ENCODE measurements around the gene SCYL1.

Gene SCYL1

DNA sequence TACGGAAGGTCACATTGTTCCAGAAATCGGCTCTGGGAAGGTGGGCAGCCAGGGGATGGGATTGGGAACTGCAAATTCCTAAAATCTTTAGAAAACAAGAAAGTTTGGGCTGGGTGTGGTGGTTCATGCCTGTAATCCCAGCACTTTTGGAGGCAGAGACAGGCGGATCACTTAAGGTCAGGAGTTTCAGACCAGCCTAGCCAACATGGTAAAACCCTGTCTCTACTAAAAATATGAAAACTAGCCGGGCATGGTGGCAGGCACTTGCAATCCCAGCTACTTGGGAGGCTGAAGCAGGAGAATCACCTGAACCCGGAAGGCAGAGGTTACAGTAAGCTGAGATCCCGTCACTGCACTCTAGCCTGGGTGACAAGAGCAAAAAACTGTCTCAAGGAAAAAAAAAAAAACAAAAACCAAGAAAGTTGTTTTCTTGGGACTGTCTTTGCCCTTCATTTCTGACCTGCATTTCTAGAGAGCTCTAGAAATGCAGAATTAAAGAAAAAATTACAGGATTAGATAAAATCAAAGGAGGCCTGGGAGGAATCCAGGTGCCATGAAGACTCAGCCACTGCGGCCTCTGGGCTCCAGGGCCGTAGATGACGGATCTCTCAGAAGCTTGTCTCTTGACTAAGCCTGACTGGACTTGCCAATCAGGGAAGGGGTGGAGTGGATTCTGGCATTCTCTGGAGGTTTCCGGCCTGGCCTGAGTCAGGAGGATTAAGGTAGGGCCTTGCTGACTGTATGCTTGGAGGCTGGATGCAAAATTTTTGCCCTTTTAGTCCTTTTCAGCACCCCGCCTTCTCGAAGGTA, 31.3 kb upstream of the SCYL1 start:
- DNase-seq = no peak

GRCh38 chr11:65496304-65497140, 28.4 kb upstream of the SCYL1 start:
- DNase-seq = no peak

DNA sequence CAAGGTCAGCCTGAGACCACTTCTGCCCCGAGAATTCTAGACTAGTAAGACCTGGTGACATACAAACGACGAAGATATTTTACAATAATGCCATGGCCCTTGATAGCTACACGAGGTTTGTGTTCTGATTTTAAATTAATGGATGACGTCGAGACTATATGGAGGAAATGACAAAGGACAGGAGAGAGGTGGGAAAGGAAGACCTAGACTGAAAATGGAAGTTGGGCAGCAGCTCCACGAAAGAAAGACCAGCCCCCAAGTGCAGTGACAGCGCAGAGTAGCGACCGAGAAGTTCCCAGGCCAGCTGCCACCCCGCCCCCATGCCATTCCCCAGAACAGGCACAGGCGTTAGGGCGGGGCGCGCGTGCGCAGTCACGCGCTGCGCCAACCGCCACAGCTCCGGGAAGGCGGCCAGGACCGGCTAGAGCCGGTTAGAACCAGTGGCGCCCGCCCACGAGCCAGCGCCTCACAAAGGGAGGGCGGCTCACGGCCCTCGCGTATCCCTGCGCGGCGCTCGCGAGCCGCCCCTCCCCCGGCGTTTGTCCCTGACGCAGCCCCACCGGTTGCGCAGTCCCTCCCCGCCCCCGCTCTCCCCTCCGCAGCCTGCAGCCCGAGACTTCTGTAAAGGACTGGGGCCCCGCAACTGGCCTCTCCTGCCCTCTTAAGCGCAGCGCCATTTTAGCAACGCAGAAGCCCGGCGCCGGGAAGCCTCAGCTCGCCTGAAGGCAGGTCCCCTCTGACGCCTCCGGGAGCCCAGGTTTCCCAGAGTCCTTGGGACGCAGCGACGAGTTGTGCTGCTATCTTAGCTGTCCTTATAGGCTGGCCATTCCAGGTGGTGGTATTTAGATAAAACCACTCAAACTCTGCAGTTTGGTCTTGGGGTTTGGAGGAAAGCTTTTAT, 27.5 kb upstream of the SCYL1 start:
- DNase-seq = peak; percentile 99

GRCh38 chr11:65498042-65498726, 26.7 kb upstream of the SCYL1 start:
- peak; percentile 62 to 72 for DNase-seq

DNA sequence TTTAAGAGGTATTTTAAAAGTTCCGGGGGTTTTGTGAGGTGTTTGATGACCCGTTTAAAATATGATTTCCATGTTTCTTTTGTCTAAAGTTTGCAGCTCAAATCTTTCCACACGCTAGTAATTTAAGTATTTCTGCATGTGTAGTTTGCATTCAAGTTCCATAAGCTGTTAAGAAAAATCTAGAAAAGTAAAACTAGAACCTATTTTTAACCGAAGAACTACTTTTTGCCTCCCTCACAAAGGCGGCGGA, 26.2 kb upstream of the SCYL1 start:
- DNase-seq = no peak

- DNase-seq = peak; percentile 93 to 95
Measured at GRCh38 chr11:65498977-65499712, 25.7 kb upstream of the SCYL1 start, which contains the start of gene MALAT1. TSS of gene MALAT1 (plus strand) at chr11:65499045.

- DNase-seq = no peak
Measured at GRCh38 chr11:65499713-65500386, 25.0 kb upstream of the SCYL1 start.

DNA sequence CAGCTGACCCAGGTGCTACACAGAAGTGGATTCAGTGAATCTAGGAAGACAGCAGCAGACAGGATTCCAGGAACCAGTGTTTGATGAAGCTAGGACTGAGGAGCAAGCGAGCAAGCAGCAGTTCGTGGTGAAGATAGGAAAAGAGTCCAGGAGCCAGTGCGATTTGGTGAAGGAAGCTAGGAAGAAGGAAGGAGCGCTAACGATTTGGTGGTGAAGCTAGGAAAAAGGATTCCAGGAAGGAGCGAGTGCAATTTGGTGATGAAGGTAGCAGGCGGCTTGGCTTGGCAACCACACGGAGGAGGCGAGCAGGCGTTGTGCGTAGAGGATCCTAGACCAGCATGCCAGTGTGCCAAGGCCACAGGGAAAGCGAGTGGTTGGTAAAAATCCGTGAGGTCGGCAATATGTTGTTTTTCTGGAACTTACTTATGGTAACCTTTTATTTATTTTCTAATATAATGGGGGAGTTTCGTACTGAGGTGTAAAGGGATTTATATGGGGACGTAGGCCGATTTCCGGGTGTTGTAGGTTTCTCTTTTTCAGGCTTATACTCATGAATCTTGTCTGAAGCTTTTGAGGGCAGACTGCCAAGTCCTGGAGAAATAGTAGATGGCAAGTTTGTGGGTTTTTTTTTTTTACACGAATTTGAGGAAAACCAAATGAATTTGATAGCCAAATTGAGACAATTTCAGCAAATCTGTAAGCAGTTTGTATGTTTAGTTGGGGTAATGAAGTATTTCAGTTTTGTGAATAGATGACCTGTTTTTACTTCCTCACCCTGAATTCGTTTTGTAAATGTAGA, 24.3 kb upstream of the SCYL1 start:
- peak; percentile 55 to 63 for DNase-seq

DNA sequence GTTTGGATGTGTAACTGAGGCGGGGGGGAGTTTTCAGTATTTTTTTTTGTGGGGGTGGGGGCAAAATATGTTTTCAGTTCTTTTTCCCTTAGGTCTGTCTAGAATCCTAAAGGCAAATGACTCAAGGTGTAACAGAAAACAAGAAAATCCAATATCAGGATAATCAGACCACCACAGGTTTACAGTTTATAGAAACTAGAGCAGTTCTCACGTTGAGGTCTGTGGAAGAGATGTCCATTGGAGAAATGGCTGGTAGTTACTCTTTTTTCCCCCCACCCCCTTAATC, 23.8 kb upstream of the SCYL1 start:
- no peak for DNase-seq

DNA sequence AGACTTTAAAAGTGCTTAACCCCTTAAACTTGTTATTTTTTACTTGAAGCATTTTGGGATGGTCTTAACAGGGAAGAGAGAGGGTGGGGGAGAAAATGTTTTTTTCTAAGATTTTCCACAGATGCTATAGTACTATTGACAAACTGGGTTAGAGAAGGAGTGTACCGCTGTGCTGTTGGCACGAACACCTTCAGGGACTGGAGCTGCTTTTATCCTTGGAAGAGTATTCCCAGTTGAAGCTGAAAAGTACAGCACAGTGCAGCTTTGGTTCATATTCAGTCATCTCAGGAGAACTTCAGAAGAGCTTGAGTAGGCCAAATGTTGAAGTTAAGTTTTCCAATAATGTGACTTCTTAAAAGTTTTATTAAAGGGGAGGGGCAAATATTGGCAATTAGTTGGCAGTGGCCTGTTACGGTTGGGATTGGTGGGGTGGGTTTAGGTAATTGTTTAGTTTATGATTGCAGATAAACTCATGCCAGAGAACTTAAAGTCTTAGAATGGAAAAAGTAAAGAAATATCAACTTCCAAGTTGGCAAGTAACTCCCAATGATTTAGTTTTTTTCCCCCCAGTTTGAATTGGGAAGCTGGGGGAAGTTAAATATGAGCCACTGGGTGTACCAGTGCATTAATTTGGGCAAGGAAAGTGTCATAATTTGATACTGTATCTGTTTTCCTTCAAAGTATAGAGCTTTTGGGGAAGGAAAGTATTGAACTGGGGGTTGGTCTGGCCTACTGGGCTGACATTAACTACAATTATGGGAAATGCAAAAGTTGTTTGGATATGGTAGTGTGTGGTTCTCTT, 23.2 kb upstream of the SCYL1 start:
- no peak for DNase-seq

GRCh38 chr11:65502274-65502554, 22.7 kb upstream of the SCYL1 start:
- no peak for DNase-seq

DNA sequence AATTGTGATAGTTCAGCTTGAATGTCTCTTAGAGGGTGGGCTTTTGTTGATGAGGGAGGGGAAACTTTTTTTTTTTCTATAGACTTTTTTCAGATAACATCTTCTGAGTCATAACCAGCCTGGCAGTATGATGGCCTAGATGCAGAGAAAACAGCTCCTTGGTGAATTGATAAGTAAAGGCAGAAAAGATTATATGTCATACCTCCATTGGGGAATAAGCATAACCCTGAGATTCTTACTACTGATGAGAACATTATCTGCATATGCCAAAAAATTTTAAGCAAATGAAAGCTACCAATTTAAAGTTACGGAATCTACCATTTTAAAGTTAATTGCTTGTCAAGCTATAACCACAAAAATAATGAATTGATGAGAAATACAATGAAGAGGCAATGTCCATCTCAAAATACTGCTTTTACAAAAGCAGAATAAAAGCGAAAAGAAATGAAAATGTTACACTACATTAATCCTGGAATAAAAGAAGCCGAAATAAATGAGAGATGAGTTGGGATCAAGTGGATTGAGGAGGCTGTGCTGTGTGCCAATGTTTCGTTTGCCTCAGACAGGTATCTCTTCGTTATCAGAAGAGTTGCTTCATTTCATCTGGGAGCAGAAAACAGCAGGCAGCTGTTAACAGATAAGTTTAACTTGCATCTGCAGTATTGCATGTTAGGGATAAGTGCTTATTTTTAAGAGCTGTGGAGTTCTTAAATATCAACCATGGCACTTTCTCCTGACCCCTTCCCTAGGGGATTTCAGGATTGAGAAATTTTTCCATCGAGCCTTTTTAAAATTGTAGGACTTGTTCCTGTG, 22.1 kb upstream of the SCYL1 start:
- DNase-seq = no peak

- no peak for DNase-seq
Measured at GRCh38 chr11:65503368-65503948, 21.4 kb upstream of the SCYL1 start.

- no peak for DNase-seq
Measured at GRCh38 chr11:65503949-65504673, 20.8 kb upstream of the SCYL1 start.

GRCh38 chr11:65504674-65505465, 20.0 kb upstream of the SCYL1 start:
- no peak for DNase-seq

DNA sequence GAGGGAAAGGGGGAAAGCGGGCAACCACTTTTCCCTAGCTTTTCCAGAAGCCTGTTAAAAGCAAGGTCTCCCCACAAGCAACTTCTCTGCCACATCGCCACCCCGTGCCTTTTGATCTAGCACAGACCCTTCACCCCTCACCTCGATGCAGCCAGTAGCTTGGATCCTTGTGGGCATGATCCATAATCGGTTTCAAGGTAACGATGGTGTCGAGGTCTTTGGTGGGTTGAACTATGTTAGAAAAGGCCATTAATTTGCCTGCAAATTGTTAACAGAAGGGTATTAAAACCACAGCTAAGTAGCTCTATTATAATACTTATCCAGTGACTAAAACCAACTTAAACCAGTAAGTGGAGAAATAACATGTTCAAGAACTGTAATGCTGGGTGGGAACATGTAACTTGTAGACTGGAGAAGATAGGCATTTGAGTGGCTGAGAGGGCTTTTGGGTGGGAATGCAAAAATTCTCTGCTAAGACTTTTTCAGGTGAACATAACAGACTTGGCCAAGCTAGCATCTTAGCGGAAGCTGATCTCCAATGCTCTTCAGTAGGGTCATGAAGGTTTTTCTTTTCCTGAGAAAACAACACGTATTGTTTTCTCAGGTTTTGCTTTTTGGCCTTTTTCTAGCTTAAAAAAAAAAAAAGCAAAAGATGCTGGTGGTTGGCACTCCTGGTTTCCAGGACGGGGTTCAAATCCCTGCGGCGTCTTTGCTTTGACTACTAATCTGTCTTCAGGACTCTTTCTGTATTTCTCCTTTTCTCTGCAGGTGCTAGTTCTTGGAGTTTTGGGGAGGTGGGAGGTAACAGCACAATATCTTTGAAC, 19.2 kb upstream of the SCYL1 start:
- no peak for DNase-seq
